ENCODE data around the gene INPP5F.
"Not testable (repeated sequence)": the region's sequence is repeated elsewhere in the genome, so short reads cannot be mapped to it uniquely, and the experiment has no call there.

Gene INPP5F

DNA sequence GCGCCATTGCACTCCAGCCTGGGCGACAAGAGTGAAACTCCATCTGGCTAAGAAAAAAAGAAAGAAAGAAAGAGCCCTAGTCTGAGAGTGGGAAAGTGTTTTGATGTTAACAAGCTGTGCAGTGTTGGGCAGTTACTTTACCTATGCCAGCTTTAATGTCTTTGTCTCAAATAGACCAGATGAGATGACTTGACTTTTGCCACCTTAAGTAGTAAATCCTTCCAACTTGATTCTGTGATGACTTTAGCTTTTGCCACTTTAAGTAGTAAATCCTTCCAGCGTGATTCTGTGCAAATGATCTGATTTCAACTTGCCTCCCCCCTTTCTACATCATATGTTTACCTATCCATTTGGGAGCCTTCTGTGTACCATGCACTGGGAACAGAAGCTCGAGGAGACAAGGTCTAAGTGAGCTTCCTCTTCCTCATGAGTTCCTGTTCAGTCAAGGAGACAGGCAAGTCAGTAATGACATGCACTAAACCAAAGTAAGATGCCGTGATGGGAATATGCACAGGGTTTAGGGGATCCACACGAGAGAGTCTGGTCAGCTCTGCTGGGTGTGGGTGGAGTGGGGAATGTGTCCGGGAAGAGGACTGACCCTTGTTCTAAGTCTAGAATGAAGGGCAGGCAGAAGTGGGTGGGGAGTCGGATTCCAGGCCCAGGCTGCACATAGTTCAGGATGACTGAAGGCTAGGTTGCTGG, 17.2 kb downstream of the INPP5F start:
- no peak for DNase-seq

DNA sequence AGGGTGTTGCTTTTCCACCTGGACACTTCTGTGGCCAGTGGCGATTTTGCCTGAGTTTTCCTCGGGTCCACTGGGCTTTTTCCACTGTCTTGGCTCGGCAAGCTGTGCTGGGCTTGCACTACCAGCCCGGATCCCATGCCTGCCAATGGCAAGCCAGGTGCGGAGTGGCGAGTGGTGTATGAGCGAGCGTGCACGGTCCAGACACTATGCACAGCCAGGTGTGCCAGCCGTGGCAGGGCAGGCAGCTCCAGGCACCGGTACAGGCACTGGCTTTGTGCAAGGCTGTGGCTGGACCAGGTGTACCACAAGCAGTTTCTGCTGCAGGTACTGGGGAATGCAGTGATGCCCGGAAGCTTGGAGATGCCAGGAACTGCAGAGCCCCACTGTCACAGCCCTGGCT, 22.1 kb downstream of the INPP5F start:
- no peak for DNase-seq

GRCh38 chr10:119748871-119749270, 23.0 kb downstream of the INPP5F start:
- DNase-seq: no peak

DNA sequence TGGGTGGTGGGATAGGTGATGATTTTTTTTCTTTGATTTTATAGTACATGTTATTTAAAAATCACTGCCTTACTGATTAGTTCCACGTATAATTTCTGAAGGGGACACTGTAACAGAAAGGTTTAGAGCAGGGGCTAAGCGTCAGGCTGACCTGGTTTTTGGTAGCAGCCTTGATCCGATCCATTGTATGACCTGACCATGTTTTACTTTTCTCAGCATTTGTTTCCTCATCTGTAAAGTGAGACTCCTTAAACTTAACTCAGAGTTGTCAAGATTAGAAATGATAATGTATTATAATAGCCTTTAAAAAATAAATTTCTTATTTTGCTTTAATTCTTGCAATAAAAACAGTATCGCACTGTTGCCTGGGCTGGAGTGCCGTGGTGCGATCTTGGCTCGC, 23.6 kb downstream of the INPP5F start:
- DNase-seq: no peak

GRCh38 chr10:119750391-119751230, 24.8 kb downstream of the INPP5F start:
- peak; percentile 76 for DNase-seq

DNA sequence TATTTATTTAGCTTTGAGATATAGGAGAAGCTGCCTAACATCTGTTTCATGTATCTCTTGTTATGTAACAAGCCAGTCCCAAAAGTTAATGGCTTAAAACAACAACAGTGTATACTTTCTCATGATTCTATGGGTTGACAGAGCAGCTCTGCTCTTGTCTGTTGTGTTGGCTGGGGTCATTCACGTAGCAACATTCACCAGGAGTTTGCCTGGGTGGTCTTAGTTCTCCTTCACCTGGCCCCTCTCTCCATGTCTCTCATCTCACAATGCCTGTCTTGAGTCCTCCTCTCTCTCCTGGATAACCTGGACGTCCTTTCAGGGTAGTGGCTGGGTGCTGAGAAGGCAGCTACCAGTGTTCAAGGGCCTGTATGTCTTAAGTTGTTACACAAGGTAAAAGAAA, 27.5 kb downstream of the INPP5F start:
- no peak for DNase-seq

DNA sequence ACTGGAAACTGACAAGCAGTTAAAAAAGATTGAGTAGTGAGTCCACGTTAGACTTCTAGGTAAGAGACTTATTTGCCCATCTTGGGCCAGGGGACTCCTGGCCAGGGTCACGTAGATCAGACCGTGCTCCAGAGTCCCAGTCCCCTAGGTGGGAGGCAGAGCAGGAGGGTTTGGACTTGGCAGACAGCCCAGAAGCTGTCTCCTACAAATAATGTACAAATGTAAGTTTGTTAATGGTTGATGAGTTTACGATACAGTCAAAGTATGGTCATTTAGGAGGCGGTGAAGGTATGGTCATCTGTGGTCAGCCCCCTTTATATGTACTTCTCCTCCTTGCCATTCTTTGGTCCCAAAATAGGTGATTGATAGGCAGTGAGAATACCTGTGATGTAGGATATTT, 28.2 kb downstream of the INPP5F start:
- no peak for DNase-seq

GRCh38 chr10:119754936-119755335, 29.1 kb downstream of the INPP5F start:
- no peak for DNase-seq

DNA sequence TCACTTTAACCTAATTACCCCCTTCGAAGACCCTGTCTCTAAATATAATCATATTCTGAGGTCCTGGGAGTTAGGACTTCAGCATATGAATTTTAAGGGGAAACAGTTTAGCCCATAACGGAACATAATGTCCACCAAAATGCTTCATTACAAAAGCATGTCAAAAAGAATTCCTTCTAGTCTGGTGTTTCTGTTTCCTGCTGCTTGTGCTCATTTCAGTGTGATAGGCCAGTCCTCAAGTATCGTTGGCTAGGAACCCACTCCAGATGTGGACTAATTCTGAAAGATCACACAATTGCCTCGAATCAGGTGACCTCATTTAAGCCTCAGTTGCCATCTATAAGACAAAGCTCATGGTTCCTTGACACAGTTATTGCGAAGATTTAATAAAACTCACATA, 29.6 kb downstream of the INPP5F start:
- peak; percentile 58 for DNase-seq

- no peak for DNase-seq
Observed at GRCh38 chr10:119758448-119759195, 32.8 kb downstream of the INPP5F start.

- peak; percentile 53 for DNase-seq
Observed at GRCh38 chr10:119759832-119760231, 34.0 kb downstream of the INPP5F start.

DNA sequence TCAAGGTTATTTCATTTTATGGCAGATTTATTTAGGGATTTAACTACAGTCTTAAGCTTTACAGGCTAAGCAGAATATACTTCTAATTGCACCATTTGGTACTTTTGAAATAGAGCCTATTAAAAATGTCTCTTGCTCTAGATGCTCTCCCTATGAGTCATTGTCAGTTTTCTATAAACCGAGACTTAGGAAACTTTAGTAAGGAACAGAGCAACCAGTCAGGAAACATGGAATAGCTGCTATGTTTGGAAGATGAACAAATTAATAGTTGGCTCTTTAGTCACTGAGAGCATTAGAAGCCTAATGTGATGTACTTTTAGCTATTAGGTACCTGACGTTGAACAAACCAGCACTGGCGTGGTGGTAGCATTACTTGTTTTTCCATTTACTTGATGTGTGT, 35.3 kb downstream of the INPP5F start:
- peak; percentile 88 for DNase-seq

GRCh38 chr10:119762035-119762434, 36.2 kb downstream of the INPP5F start:
- DNase-seq: no peak

- peak; percentile 52 for DNase-seq
Observed at GRCh38 chr10:119762805-119763798, 37.3 kb downstream of the INPP5F start.

DNA sequence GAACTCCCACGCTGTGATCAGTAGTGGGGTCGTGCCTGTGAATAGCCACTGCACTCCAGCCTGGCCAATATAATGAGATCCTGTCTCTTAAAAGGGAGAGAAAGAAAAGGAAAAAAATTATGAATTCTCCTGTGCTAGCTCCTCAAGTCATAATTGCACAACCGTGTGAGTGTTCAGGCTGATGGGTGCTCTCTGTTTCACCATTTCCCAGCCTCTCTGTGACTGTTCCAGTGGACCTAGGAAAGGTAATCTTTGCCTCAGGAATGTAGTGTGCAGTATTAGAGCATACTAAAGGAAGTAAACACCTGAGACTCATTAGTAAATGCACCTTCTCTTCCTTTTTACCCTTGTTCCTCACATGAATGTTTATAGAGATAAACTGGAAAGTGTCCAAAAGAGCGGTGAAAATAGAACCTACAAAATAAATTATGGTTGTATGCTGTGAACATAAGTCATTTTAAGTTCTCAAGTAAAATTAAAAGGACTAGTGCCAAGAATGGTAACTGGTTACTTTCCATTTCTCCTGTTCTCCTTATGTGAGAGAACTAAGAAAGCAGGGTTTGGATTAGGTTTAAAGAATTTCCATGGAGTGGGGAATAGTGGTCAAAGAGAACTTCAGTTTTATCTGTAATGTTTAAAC, 42.7 kb downstream of the INPP5F start:
- DNase-seq: no peak

- peak; percentile 64 for DNase-seq
Observed at GRCh38 chr10:119769886-119770285, 44.0 kb downstream of the INPP5F start.

DNA sequence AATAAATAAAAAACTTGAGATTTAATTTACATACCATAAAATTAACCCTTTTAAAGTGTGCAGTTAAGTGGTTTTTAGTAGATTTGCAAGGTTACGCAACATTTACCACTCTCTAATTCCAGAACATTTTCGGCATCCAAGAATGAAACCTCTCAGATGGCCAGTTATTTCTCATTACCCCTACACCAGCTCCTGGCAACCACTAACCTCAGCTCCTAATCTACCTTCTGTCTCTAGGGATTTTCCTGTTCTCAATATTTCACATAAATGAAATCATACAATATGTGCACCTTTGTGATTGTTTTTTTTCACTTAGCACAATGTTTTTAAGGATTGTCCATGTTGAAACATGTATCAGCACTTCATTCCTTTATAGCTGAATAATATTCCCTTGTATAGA, 45.1 kb downstream of the INPP5F start:
- peak; percentile 25 for DNase-seq

DNA sequence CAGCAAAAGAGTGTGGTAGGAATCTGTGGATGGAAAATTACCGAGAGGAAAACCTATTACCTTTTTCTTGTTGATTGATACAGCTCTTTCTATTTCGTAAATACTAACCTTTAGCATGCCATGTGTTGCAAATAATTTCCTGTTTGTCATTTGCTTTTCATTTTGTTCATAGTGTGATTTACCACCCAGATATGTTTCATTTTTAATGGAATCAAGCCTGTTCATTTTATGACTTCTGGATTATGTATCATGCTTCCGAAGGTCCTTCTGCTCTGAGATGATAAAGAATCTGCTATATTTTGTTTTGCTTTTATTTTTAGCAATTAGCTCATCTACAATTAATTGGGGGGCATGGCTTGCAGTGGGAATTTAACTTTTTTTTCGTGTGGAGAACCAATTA, 46.5 kb downstream of the INPP5F start:
- no peak for DNase-seq

- not testable (repeated sequence) for DNase-seq
Observed at GRCh38 chr10:119773041-119773440, 47.2 kb downstream of the INPP5F start.

GRCh38 chr10:119775529-119775928, 49.7 kb downstream of the INPP5F start:
- no peak for DNase-seq

GRCh38 chr10:119776536-119776935, 50.7 kb downstream of the INPP5F start:
- DNase-seq: no peak

- no peak for DNase-seq
Observed at GRCh38 chr10:119777686-119778085, 51.8 kb downstream of the INPP5F start.
